Measurements from ENCODE around the gene MESD. TPM values are rescaled to one million over a fixed set of nuclear protein-coding genes. Genes with fewer than 3 reads are reported as not detected.

Gene MESD
- total and polyA plus RNA-seq, 2 donors from 2014 or later = 23.3 to 30.9 TPM

DNA sequence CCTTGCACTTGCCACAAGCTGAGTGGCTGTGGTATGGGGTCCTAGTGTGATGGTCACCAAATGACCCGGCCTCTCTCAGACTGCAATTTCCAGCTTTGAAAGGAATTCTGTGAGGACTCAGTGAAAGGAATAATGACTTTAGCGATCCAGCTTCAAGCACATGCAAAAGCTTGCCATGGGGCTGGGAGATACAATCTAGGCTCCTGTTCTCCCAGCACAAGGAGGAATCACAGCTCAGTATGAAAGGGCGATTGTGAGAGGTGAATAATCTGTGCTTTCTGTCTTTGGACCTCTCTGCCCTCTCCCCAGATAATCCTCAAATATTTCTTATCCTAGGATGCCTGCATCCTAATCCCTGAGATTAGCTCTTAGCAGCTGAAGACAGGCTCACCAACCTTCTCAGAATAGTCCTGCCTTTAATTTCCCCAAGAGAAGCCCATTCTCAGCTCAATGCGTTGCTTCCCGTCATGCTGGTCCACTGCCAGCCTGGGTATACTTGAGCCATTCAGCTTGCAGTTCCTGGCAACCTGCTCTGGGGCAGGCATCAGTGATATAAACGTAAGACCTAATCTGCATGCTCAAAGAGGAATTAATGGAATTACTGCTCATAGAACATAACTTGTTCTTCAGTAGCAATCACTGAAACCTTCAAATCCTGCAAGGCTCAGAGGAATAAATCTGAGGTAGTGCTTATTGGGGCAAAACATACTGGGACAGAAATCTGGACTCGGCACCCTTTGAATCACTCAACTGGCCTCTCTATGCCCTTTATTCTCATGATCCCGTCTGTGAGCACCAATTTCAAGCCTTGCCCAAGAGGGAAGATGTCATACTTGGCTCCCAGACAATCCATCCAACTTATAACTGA, 26.2 kb upstream of the MESD start:
- intact Hi-C loops (cut with DNase I) = no loop called here
- no peak for FAIRE-seq

DNA sequence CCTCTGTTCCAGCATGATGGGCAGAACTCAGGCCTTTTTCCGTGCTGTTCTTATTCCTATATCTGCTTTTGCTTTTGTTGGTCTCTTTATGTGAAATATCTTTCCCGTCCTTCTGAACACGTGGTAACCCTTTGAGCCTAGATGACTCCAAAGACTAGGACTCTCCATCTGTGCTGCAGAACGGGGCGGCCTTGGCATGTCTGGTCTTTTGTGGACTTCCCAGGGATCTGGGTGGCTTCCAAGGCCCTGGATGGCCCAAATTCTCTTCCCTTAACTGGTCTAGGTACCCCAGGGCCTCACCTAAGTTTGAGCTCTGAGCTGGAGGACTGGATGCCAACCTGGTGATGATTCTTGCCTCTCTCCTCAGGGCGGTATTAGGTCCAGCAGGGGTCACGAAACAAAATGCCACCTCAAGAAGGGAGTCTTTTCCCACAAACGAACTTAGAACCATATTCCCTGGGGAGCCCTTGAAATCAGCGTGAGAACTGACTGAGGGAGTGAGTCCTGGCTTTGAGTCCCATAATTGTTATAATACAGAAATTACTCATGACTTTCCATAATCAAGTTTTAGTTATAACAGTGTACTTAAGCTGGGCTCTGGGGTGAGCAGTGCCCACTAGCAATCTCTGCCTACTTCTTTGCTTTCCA, 25.0 kb upstream of the MESD start:
- FAIRE-seq (no peak), DNase-seq (no peak)
- H3K27ac ChIP-seq (ENCODE audit: low read depth in 2 of 2, low read length in 2 of 2) = no peak overlapping the region
- H3K9me3 ChIP-seq (ENCODE audit: control insufficient read depth in 2 of 3, insufficient read depth in 1 of 3, low read length in 3 of 3) = no peaks in the 10 kb centered on the region
- H3K4me1 ChIP-seq (ENCODE audit: control insufficient read depth in 2 of 3, insufficient read depth in 2 of 3, low read depth in 1 of 3, low read length in 3 of 3) = no peaks in the 10 kb centered on the region
- H3K36me3 ChIP-seq (ENCODE audit: control insufficient read depth in 2 of 3, insufficient read depth in 3 of 3, low read length in 3 of 3) = no peaks in the 10 kb centered on the region
- intact Hi-C loops (cut with DNase I) = no loop called here
- H3K9ac ChIP-seq (ENCODE audit: low read length in 3 of 3) = no peak overlapping the region
- no peak overlapping the region for H3K4me3 ChIP-seq (ENCODE audit: low read length in 3 of 3)
- no peak for TF ChIP-seq CTCF (IDR thresholded peaks at IDR 0.05; ENCODE audit: borderline replicate concordance, extremely low read depth, insufficient read depth)
- H3K27me3 ChIP-seq (ENCODE audit: control insufficient read depth, insufficient read depth, low read length) = no peaks in the 10 kb centered on the region

More for the DNA sequence above, 26.2 kb upstream of the MESD start:
- Histone ChIP-seq H3K36me3 (ENCODE audit: control insufficient read depth in 2 of 3, insufficient read depth in 3 of 3, low read length in 3 of 3) (no peaks in the 10 kb centered on the region), H3K4me1 (ENCODE audit: control insufficient read depth in 2 of 3, insufficient read depth in 2 of 3, low read depth in 1 of 3, low read length in 3 of 3) (no peaks in the 10 kb centered on the region), H3K9me3 (ENCODE audit: control insufficient read depth in 2 of 3, insufficient read depth in 1 of 3, low read length in 3 of 3) (no peaks in the 10 kb centered on the region), H3K27ac (ENCODE audit: low read depth in 2 of 2, low read length in 2 of 2) (no peak overlapping the region), H3K27me3 (ENCODE audit: control insufficient read depth, insufficient read depth, low read length) (no peaks in the 10 kb centered on the region), H3K9ac (ENCODE audit: low read length in 3 of 3) (no peak overlapping the region), H3K4me3 (ENCODE audit: low read length in 3 of 3) (no peak overlapping the region)
- TF ChIP-seq CTCF (IDR thresholded peaks at IDR 0.05; ENCODE audit: borderline replicate concordance, extremely low read depth, insufficient read depth) = no peak
- no peak for DNase-seq

DNA sequence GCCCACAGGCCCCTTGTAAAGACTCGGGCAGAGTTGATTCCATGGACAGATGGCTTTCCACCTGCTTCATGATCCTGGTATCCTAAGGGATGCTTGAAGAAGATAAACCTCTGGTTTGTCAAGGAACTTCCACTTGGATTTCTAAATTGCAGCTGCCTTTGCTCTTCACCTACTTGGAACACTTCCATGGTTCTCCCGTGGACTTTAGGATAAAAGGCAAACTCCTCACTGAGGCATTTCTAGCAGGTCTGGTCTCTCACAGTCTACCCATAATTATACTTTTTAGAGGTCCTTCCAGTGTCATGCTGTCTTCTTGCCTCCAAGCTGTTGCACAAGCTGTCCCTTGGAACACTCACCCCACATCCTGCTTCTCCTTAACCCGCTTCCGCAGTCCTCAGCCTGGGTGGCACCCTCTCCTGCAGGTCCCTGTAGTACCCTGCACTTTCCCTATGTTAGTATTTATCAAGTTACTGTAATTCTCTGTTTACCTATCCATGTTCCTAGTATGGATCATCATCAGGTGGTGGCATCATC, 23.8 kb upstream of the MESD start:
- no peaks in the 10 kb centered on the region for H3K27me3 ChIP-seq (ENCODE audit: control insufficient read depth, insufficient read depth, low read length)
- H3K4me1 ChIP-seq (ENCODE audit: control insufficient read depth in 2 of 3, insufficient read depth in 2 of 3, low read depth in 1 of 3, low read length in 3 of 3) = no peaks in the 10 kb centered on the region
- no peak overlapping the region for H3K9ac ChIP-seq (ENCODE audit: low read length in 3 of 3)
- H3K9me3 ChIP-seq (ENCODE audit: control insufficient read depth in 2 of 3, insufficient read depth in 1 of 3, low read length in 3 of 3) = no peaks in the 10 kb centered on the region
- no peak for DNase-seq
- no peak overlapping the region for H3K27ac ChIP-seq (ENCODE audit: low read depth in 2 of 2, low read length in 2 of 2)
- H3K36me3 ChIP-seq (ENCODE audit: control insufficient read depth in 2 of 3, insufficient read depth in 3 of 3, low read length in 3 of 3) = no peaks in the 10 kb centered on the region
- FAIRE-seq = no peak
- H3K4me3 ChIP-seq (ENCODE audit: low read length in 3 of 3) = no peak overlapping the region
- no peak for TF ChIP-seq CTCF (IDR thresholded peaks at IDR 0.05; ENCODE audit: borderline replicate concordance, extremely low read depth, insufficient read depth)
- intact Hi-C loops (cut with DNase I) = no loop called here
